Fibroblast of skin of left quadriceps (primary cell): ENCODE data around the gene HAND2.
A peak's percentile ranks its signal among the peaks of the same experiment; 100 is the strongest.

Source experiments
- DNase-seq, 2 experiments: peaks; one replicate each; pipeline ENCODE4 v3.0.0-alpha.2; 2013; ENCODE audit warnings: low read depth in 2 of 2

HAND2 gene

DNA sequence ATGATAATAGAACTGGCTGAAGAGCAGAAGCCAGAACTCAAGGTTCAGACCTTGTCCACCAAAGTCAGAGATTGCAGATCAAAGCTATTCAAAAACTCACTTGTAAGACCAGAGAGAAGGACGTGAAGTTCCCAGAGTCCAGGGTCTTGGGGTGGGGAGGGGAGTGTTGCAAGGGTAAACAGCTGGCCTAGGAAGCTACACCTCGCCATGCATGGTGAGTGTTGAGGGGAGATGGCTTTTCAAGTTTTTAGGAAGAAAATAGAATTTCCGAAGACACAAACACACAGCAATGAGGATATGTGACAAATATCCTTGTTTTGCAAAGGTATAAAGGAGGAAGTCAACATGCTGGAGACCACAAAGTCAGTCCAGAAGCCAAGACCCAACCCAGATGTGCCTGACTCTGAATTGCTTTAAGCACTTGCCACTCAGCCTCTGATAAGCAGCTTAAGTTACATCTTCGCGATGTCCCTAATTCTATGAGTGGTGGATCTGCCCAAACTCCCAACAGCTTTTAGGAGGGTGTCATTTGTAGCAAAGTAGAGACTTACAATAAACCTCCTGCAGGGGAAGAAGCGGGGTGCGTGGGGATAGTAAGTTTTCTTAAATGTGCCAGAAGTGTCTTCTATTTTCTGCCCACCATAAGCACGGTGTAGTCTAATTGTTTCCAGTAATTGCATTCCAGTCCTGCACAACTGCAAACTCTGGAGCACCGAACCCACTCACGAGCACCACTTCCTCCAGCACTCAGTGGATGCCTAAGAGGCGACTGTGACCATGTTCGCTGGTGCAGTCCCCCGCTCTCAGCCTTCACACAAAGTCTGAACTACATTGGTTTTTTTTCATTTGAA, 26.5 kb downstream of the HAND2 start:
- DNase-seq, result no peak

DNA sequence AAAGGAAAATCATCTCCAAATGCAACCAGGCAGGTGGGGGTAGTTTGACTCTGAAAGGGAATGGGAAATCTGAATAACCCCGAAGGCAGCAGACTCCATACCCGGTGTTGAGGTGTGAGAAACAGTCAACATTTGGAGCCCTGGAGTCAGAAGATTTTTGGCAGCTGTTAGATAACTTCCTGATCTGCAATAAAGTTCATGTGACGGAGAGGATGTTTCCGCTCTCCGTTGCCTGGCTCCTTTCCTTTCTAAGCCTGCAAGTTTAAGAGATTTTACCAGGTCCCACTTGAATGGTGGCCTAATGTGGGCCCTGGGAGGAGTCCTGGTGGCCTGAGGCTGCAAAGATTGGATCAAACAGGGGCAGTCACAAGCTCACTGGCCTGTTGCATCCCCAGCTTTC, 27.7 kb downstream of the HAND2 start:
- no peak for DNase-seq

DNA sequence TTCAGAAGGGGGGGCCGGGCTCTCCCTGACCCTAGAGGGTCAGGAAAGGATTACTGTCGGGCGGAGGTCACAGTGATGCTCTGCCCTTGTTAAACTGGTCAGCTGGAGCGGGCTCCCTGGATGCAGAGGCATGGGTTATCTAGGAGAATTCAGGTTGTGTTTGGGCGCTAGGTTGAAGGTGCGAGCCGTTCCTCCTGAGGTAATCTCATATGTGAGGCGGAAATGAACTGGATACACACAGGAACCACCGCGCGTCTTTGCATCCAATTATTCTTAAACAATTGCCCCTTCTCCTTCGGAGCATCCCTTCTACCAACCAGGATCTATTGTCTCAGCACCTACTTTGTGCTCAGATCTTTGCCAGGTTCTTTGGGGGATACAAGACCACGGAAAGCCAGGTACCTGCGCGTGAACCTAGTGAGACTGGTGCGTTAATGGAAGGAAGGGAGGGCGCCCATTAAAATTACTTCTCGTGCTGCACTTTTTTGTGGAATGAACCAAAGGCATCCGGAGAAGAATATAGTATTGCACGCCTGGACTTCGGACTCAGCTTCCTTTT, 28.4 kb downstream of the HAND2 start:
- DNase-seq, result no peak

DNA sequence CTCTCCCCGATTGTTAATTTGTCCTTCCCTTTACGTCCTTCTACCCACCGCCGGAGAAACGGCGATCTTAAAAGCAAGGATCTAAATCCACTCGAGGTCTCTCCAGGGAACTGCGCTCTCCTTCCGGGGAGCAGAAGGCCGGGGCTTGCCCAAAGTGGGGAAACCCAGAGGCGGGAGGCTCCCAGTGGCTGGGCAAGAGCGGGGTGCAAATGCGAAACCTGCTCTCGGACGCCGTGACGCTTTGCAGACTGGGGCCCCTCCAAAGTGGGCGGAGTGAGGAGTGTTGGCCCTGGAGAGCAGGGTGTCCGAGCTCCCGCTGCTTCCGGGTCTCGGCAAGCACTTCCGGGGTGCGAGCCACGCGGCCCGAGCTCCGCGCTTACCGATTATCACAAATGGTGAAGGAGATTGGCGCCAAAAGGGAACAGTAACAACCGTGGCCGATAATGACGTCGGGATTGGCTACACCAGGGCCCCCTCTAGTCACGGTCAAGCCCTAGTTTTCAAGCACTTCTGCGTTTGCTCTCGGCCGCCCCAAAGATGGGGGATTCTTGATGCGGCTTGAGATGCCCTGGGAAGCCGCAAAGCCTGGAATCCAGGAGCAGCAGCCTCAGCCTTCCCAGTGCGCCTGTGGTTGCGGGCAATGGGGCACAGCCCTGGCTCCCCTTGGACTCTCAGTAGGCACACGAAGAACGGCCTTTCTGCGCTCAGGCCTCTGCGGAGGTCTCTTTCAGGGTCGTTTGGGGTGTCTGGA, 29.0 kb downstream of the HAND2 start:
- DNase-seq, result no peak

DNA sequence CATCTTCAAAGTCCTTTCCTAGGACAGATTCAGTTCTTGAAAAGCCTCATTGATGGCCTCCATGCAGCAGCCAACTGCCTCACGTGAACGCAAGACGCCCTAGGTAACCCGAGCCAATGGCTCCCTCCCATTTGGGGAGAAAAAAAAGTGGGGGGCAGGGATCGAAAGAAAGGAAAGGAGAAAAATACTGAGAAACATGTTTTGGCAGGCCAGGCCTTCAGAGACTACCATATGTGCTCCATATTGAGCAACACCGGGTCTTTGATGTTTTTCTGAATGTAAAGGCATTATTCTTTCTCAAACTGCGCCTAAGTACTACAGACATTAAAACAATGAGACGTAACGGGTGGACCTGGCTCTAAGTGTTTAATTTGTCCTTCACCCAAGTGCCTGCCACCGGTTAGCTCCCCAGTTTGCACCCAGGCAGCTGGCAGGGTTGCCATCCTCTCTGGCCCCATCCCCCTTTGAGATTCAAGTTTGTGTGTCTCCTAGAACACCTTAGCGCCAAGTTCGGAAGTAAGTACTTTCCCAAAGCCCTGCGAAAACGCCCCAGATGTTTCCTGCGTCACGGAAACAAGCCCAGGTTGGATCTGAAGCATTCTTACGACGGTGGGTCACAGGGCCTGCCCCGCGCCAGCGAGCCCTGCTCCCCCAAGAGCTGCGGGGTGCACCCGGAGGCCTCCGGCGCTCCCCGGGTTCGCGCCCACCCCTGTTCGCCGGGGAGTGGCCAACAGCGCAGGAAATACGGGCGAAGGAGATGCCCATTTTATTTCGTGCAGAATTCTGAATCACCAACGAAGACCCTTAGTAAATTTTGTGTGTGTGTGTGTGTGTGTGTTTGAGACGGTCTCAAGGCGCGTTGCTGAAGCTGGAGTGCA, 30.1 kb downstream of the HAND2 start:
- DNase-seq, result peak in 1 of 2 experiments; percentile 52

DNA sequence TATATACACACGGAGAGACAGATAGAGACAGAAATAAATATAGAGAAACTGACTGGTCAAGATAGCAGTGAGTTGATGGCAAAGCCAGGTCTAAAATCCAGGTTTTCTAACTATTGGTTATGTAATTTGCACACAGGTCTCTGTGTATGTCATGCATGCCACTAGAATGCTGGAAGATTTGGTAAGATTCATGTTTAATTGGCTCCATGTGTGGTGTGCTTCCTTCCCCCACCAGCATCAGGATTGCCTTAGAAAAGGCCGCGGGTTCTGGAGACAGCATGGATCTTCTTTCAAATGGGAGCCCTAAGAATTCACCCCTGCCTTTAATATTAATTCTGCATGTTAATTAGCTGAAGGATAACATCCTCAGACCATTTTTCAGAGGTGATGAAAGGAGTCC, 31.3 kb downstream of the HAND2 start:
- peak; percentile 46 to 52 for DNase-seq

DNA sequence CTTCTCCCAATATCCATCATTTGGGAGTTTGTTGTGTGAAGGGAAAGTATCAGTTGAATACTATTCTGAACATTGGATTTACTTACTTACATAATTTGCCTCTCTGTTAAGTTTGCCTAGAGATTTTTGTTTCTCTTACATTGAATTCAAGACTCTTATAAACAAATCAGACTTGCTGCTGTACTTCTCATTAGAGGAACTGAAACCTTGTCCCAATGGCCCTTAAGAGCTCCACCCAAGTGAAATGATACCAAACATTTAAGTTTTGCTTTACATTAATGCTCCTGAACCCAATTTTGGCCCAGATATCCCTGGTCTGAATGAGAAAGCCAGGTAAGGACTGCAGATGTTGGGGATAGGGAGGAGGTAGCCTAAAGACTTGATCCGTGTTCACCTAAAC, 32.0 kb downstream of the HAND2 start:
- no peak for DNase-seq

DNA sequence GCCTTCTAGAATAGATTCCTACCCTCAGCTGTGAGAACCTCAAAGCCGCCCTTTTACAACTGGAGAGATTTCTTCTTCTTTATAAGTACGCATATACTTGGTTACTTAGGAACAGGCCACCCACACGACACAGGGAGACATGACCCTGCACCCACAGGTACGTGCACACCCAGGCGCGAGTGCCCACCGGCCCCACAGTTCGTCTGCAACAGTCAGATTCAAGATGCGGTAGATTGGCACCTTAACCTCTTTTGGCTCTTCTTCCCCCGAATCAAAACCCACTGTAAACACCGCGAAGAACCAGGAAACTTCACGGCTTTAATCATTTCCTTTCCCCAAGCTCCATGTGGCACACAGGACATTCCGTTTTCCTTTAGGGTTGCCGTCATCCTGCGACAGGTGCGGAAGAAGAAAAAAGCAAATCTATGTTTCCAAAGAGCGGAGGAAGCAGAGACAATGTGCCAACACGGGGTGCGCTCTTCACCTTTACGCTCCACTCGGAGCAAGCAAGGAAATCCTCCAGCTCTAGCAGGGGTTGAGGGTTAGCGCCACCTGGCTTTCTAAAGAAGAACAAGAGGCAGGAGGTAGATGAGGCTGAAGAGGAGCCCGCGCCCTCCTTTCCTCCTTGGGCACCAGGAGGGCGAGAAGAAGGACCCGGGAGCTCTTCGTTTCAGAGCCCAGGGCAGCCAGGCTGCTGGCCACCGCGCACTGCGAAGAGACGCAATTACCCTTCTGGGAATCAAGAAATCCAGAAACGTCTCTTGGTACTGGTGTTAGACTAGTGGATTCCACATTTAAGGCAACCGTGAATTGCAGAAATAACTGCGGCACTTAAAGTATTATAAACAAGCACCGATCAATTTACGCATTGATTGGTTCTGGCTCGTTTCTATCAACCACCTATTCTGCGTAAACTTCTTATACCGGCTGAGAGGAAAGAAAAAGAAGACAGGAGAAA, 35.7 kb downstream of the HAND2 start:
- peak; percentile 37 to 44 for DNase-seq

DNA sequence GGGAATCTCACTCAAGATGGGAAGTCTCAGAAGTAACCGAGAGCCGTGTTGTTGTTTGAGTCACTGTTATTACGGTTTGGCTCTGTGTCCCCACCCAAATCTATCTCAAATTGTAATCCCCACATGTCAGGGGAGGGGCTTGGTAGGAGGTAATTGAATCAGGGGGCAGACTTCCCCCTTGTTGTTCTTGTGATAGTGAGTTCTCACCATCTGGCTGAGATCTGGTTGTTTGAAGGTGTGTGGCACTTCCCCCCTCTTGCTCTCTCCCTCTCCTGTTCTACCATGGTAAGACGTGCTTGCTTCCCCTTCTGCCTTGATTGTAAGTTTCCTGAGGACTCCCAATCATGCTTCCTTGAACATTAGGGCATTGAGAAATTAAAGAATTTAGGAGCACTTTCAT, 37.0 kb downstream of the HAND2 start:
- DNase-seq, result no peak

DNA sequence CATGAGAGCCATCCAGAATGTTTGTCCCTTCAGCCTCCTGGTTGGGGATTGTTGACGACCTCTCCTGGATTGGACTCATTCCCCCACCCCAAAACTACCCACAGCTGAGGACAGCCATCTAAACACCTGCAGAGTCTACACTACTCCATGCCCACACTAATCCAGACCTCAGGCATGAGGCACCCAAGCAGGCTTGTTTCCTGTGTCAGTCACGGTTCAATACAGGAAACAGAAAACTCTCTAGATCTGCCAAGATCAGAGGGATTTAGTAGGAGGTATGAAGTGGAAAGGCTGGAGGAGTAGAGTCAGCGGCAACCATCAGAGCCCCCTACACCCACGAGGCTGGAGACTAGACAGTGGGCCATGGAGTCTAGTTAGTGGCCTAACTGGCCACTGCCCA, 37.7 kb downstream of the HAND2 start:
- no peak for DNase-seq

DNA sequence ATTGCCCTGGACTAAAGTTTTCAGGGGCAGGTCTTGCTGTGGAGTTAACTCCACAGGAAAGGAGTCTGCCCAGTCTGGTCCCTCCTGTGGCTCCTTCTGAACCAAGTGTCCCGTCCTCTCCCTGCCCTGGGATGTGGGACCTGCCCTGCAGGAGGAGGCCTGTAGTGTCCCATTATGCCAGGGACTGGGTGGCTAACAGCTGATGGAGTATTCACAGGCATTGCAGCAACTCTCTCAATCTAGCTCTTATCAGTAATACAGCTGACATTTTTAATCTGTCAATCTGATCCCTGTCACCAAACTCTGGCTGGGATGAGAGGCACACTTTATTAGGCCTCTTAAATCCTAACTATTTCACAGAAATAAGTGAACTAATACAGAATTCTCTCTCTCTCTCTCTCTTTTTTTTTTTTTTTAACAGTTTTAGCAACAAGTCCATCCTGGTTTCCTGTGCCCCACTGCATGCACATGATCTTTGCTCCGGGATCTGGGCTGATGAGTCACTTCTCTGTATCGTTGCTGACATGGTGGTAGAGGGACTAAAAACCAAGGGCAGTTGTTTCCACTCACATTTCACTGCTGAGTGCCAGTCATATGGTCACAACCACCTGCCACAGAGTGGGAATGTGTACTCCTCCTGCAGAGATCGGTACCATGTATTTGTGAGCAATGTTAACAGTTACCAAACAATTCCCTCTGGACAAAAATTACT, 39.1 kb downstream of the HAND2 start:
- DNase-seq, result peak in 1 of 2 experiments; percentile 7

DNA sequence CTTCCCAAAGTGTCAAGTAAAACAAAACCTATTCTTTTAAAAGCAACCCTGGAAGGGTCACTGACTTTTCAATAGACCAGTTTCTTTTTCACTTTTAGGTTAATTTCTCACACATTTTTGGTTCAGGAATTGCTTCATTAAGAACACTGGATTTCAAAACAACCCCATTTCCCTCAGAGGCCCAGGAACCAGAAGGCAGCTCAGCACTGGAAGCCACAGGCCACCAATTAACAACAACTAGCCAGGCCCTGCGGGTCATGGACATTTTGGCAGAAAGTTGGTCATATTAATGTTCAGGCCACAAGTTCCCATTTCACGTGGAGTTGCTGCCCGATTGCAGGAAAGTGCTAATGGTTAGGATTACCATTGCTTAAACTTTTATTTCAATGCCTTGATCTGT, 39.8 kb downstream of the HAND2 start:
- no peak for DNase-seq

DNA sequence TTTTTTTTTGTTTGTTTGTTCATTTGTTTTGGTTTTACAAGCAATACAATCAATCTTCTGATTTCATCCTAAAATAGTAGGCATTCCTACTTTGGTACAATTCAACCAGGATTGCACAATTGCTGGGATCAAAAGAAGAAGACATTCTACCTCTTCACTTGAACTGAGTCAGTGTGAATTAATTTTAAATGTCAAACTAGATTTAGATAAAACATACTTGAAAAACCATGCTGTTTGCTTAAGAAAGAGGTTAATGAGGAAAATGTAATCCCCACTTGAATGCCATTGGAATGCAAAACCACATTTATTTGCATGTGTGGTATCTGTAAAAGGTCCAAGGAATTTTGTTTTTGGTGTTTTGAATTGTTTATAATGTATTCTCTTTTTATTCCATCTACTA, 40.5 kb downstream of the HAND2 start:
- peak; percentile 87 to 88 for DNase-seq

DNA sequence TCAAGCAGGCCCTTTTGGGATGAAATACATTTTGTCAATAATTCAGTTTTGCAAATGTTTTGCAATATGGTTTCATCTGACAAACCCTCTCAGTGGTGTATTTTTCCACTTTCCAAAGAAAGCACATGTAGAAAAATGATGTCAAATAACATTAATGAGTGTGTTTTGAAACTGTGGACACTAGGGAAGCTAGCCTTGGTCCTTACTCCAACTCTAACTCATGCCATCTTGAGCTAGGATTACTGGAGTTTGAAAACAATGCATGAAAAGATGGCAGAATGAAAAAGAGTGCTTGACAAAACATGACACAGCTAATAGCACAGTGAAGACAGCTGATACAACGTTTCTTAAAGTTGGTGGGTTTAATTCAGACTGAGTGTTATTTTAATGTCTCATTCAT, 41.4 kb downstream of the HAND2 start:
- DNase-seq, result no peak

DNA sequence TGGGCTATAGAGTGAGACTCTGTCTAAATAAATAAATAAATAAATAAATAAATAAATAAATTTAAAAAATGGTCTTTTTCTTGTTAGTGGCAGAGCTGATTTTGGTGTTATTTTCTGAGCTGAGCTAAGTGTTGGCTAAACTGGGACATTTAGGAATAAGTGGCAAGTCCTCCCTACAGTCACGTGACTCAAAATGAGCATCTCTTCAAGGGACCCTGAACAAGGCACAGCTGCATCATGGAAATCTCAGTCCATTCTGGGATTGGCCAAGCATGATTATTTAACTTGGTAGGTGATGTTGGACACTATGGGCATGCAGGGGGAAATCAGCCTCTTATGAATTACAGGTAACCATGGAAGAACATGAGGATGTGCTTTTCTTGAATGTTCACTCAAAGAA, 42.0 kb downstream of the HAND2 start:
- DNase-seq, result no peak

DNA sequence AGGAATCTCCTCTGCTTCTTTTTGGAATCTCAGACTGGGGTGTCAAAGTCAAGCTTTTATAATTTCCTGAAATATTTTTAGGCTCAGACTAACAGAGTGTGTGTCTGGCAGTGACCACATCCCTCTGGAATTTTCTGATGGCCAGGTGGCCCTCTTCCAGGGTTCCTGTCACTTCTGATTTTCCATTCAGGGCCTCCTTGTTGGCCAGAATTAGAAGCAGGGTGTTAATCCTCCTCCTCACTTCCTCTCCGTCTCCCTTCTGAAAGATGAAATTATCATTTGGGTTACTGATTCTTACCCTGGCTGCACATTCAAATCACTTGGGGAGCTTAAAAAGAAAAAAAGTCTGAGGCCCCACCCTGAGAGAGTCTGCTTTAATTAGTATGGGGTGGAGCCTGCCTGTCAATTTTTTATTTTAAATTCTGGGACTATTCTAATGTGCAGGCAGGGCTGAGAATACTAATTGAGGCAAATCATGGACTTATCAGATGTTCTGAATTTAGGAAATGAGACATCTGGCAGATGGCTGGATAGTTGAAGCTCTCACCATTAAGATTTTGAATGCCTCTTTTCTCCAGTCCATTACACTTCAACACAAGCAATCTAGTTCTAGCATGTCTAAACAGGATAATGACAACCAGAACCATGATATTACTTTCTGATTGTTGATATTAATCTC, 43.2 kb downstream of the HAND2 start:
- no peak for DNase-seq

DNA sequence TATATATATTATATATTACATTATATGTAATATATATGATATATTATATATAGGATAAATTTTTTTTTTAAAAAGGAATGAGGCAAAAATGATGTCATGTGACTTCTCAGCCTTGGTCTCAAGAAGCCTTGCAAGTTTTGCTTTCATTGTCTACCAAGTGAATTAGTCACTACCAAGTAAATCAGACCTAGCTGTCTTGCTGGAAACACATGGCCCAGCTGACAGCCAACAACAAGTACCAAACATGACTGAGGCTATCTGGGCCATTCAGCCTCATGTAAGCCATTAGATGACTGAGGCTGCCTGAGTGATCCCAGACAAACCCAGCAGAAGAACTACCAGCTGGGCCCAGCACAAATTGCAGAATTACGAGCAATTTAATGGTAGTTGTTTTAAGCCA, 44.9 kb downstream of the HAND2 start:
- no peak for DNase-seq

DNA sequence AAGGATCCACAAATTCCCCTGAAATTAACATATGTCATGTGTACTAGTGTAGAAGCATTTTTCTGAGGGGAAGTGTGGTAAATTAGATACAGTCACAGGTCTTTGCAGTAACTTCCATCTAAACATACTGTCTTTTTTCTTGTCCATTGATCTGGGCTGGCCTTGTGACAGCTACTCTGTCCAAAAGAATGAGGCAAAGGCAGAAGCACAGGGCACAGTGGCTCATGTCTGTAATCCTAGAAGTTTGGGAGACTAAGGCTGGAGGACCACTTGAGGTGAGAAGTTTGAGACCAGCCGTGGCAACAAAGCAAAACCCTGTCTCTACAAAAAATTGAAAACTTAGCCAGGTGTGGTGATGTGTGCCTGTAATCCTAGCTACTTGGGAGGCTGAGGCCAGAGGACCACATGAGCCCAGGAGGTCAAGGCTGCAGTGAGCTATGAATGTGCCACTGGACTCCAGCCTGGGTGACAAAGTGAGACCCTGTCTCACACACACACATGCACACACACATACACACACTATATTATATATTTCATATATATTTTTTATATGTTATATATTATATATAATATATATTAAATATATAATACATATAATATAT, 47.6 kb downstream of the HAND2 start:
- DNase-seq, result no peak

DNA sequence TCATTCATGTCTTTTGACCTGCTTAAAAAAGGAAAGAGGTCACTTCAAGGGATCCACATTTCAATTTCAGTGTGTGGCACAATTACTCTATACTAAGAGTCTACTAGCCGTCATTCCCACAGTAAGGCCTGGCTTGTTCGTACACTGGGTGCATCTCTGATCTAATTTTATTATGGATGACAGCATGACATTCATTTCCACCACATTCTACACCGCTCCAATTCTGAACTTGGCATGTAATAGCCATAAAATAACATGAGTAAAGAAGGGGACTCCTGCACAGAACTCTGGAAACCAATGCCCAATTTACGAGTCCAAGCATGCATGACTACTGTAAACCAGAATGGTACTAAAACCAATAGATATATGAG, 51.1 kb downstream of the HAND2 start:
- DNase-seq, result no peak
